MM.1S (cell line): ENCODE data around the gene GCK.

ENCODE experiments used
- DNase-seq: peaks from one replicate; pipeline ENCODE4 v3.0.0-alpha.2; 2015
- H2AFZ ChIP-seq: fragments of 300-600 bp; sonication (generic); 2 replicates; pipeline ENCODE4 v1.6.0; 2016; ENCODE audit warnings: antibody characterized with exemption, low read length
- H3F3A ChIP-seq: fragments of 300-600 bp; sonication (generic); 2 replicates; pipeline ENCODE4 v1.6.1; 2016; ENCODE audit warnings: mild to moderate bottlenecking, antibody characterized with exemption, low read length, moderate library complexity, mixed read lengths; ENCODE audit not compliant: insufficient read depth
- H3K27ac ChIP-seq: fragments of 300-600 bp; sonication (generic); 2 replicates; pipeline ENCODE4 v1.5.1; 2016; ENCODE audit warnings: mild to moderate bottlenecking, low read length
- H3K27me3 ChIP-seq: fragments of 300-600 bp; sonication (generic); replicated peaks from 2 replicates; pipeline ENCODE4 v1.6.0; 2016; ENCODE audit warnings: low read length; ENCODE audit not compliant: insufficient read depth
- H3K36me3 ChIP-seq: fragments of 300-600 bp; sonication (generic); replicated peaks from 2 replicates; pipeline ENCODE4 v1.6.1; 2016; ENCODE audit warnings: mild to moderate bottlenecking, low read length, mixed read lengths; ENCODE audit not compliant: insufficient read depth
- H3K4me1 ChIP-seq: fragments of 300-600 bp; sonication (generic); 2 replicates; pipeline ENCODE4 v1.6.1; 2016; ENCODE audit warnings: low read length, mixed read lengths
- H3K4me2 ChIP-seq: fragments of 300-600 bp; sonication (generic); 2 replicates; pipeline ENCODE4 v1.6.0; 2016; ENCODE audit warnings: low read depth, low read length
- H3K4me3 ChIP-seq: fragments of 300-600 bp; sonication (generic); 2 replicates; pipeline ENCODE4 v1.5.1; 2016; ENCODE audit warnings: low read length, mixed read lengths
- H3K79me2 ChIP-seq: fragments of 300-600 bp; sonication (generic); 2 replicates; pipeline ENCODE4 v1.6.1; 2016; ENCODE audit warnings: mixed run types, low read length, mixed read lengths
- H3K9ac ChIP-seq: fragments of 300-600 bp; sonication (generic); 2 replicates; pipeline ENCODE4 v1.6.1; 2016; ENCODE audit warnings: low read length, mixed read lengths
- H3K9me2 ChIP-seq: fragments of 300-600 bp; sonication (generic); replicated peaks from 2 replicates; pipeline ENCODE4 v1.6.1; 2016; ENCODE audit warnings: mild to moderate bottlenecking, low read length, mixed read lengths; ENCODE audit not compliant: insufficient read depth
- H3K9me3 ChIP-seq: fragments of 300-600 bp; sonication (generic); replicated peaks from 2 replicates; pipeline ENCODE4 v1.6.1; 2016; ENCODE audit warnings: mild to moderate bottlenecking, low read length, mixed read lengths; ENCODE audit not compliant: insufficient read depth
- H4K20me1 ChIP-seq: fragments of 300-600 bp; sonication (generic); 2 replicates; pipeline ENCODE4 v1.6.1; 2016; ENCODE audit warnings: mild to moderate bottlenecking, low read length, moderate library complexity, mixed read lengths; ENCODE audit not compliant: insufficient read depth
- EZH2 ChIP-seq: fragments of 300-600 bp; sonication (generic); optimal IDR thresholded peaks from 2 replicates; pipeline ENCODE3; 2017; ENCODE audit warnings: low read depth, mild to moderate bottlenecking, antibody characterized with exemption, low read length, mixed read lengths
- EZH2phosphoT487 ChIP-seq: fragments of 300-600 bp; sonication (generic); IDR thresholded peaks from 2 replicates; pipeline ENCODE4 v1.6.1; 2018; ENCODE audit warnings: antibody characterized with exemption, low read length
- TF ChIP-seq, protein P1 (sequence below): fragments of 300-600 bp; sonication (generic); IDR thresholded peaks from 2 replicates; pipeline ENCODE4 v1.5.1; 2016; ENCODE audit warnings: antibody characterized with exemption, low read length, mixed read lengths

The GCK gene

DNA sequence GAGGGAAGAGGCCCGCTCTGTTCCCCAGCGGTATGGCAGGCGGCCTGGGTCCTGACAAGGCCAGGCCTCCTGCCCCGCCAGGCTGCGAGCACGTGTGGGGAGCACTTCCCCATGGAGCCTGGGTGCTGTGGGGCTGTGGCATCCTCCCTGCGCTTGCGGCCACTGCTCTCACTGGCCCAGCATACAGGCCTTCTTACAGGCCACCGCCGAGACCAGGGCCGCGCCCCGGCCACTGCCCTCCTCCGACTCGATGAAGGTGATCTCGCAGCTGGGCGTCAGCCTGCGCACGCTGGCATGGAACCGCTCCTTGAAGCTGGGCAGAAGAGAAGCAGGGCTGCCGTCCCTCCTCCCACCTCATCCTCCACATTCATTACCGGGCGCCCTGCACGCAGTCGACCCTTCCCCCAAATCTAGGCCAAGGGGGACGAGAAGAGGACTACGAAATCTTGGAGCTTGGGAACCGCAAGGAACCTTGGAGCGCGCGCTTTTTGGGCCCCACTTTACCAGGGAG lies 44.2 kb downstream of the GCK start:
- DNase-seq, result no peak
- H3K4me1 ChIP-seq, result no peaks in the 10 kb centered on the region
- H4K20me1 ChIP-seq, result no peaks in the 10 kb centered on the region
- H3K27me3 ChIP-seq, result 0 out of 2 replicates have a peak, but pooled peaks cover 6% of the 10 kb centered on the region
- H3K36me3 ChIP-seq, result no peaks in the 10 kb centered on the region
- no peak overlapping the region for H2AFZ ChIP-seq
- no peaks in the 10 kb centered on the region for H3K79me2 ChIP-seq
- H3K4me3 ChIP-seq, result no peak overlapping the region
- H3K27ac ChIP-seq, result no peak overlapping the region
- H3K9me2 ChIP-seq, result no peaks in the 10 kb centered on the region
- H3K9ac ChIP-seq, result no peak overlapping the region
- no peak overlapping the region for H3K4me2 ChIP-seq
- no peaks in the 10 kb centered on the region for H3F3A ChIP-seq
- TF ChIP-seq, protein P1, sequence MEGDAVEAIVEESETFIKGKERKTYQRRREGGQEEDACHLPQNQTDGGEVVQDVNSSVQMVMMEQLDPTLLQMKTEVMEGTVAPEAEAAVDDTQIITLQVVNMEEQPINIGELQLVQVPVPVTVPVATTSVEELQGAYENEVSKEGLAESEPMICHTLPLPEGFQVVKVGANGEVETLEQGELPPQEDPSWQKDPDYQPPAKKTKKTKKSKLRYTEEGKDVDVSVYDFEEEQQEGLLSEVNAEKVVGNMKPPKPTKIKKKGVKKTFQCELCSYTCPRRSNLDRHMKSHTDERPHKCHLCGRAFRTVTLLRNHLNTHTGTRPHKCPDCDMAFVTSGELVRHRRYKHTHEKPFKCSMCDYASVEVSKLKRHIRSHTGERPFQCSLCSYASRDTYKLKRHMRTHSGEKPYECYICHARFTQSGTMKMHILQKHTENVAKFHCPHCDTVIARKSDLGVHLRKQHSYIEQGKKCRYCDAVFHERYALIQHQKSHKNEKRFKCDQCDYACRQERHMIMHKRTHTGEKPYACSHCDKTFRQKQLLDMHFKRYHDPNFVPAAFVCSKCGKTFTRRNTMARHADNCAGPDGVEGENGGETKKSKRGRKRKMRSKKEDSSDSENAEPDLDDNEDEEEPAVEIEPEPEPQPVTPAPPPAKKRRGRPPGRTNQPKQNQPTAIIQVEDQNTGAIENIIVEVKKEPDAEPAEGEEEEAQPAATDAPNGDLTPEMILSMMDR, result no peak
- TF ChIP-seq EZH2 (no peak), EZH2phosphoT487 (no peak)
- H3K9me3 ChIP-seq, result no peaks in the 10 kb centered on the region

GRCh38 chr7:44144426-44144967 lies 44.7 kb downstream of the GCK start:
- Histone ChIP-seq H3K4me3 (no peak overlapping the region), H3K36me3 (no peaks in the 10 kb centered on the region), H3K27me3 (0 out of 2 replicates have a peak, but pooled peaks cover 6% of the 10 kb centered on the region), H4K20me1 (no peaks in the 10 kb centered on the region), H3K9me3 (no peaks in the 10 kb centered on the region), H3K27ac (no peak overlapping the region), H3K4me2 (no peak overlapping the region), H3K9me2 (no peaks in the 10 kb centered on the region), H2AFZ (no peak overlapping the region), H3K9ac (no peak overlapping the region), H3K4me1 (no peaks in the 10 kb centered on the region), H3F3A (no peaks in the 10 kb centered on the region), H3K79me2 (no peaks in the 10 kb centered on the region)
- TF ChIP-seq, protein P1, result no peak
- TF ChIP-seq EZH2phosphoT487 (no peak), EZH2 (no peak)
- DNase-seq, result no peak

GRCh38 chr7:44143646-44144250 lies 45.5 kb downstream of the GCK start:
- H3K4me1 ChIP-seq, result no peaks in the 10 kb centered on the region
- no peaks in the 10 kb centered on the region for H3K9me3 ChIP-seq
- DNase-seq, result no peak
- TF ChIP-seq EZH2 (no peak), EZH2phosphoT487 (no peak)
- TF ChIP-seq, protein P1, result no peak
- no peak overlapping the region for H3K9ac ChIP-seq
- no peak overlapping the region for H3K27ac ChIP-seq
- no peaks in the 10 kb centered on the region for H3K9me2 ChIP-seq
- no peak overlapping the region for H2AFZ ChIP-seq
- H4K20me1 ChIP-seq, result no peaks in the 10 kb centered on the region
- no peaks in the 10 kb centered on the region for H3F3A ChIP-seq
- no peak overlapping the region for H3K4me3 ChIP-seq
- no peaks in the 10 kb centered on the region for H3K79me2 ChIP-seq
- H3K36me3 ChIP-seq, result no peaks in the 10 kb centered on the region
- H3K27me3 ChIP-seq, result 0 out of 2 replicates have a peak, but pooled peaks cover 6% of the 10 kb centered on the region
- H3K4me2 ChIP-seq, result no peak overlapping the region
